Measurements from ENCODE around the gene SIAH1.
"Not testable (repeated sequence)": the region's sequence is repeated elsewhere in the genome, so short reads cannot be mapped to it uniquely, and the experiment has no call there.

SIAH1 gene
- total RNA-seq: 29.3 reads per million, percentile 55 among the genes with 10 or more reads in this experiment

- peak; percentile 82 for DNase-seq
These were observed at the start of gene SIAH1 for GRCh38 chr16:48385253-48386150. Gene SIAH1, minus strand, starts transcription at chr16:48385413. Its CDS starts 22,985 bp downstream, at chr16:48362428.

- no peak for DNase-seq
These were observed 49.6 kb upstream of the SIAH1 start for GRCh38 chr16:48434653-48435317.

- DNase-seq: no peak
These were observed 48.8 kb upstream of the SIAH1 start for GRCh38 chr16:48433850-48434530.

GRCh38 chr16:48433116-48433849 lies 48.1 kb upstream of the SIAH1 start:
- DNase-seq: no peak

DNA sequence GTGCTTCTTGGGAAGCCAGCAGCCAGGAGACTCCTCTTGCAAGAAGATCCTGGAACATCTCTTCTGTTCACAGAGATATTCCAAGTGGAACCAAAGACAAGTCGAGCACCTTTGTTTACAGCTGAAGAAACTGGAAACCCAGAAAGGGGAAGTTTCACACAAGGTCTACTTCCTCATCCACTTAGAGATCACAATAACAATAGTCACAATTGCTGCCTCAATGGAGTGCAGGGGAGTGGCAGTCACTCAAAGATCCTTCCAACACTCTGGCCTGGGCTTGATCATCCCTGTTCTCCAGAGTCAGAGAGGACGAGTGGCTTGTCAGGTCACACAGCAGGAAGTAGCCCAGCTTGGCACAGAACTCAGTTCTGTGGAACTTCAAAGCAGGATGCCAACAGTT lies 46.9 kb upstream of the SIAH1 start:
- DNase-seq: no peak

- DNase-seq: no peak
These were observed 45.7 kb upstream of the SIAH1 start for GRCh38 chr16:48430890-48431289.

DNA sequence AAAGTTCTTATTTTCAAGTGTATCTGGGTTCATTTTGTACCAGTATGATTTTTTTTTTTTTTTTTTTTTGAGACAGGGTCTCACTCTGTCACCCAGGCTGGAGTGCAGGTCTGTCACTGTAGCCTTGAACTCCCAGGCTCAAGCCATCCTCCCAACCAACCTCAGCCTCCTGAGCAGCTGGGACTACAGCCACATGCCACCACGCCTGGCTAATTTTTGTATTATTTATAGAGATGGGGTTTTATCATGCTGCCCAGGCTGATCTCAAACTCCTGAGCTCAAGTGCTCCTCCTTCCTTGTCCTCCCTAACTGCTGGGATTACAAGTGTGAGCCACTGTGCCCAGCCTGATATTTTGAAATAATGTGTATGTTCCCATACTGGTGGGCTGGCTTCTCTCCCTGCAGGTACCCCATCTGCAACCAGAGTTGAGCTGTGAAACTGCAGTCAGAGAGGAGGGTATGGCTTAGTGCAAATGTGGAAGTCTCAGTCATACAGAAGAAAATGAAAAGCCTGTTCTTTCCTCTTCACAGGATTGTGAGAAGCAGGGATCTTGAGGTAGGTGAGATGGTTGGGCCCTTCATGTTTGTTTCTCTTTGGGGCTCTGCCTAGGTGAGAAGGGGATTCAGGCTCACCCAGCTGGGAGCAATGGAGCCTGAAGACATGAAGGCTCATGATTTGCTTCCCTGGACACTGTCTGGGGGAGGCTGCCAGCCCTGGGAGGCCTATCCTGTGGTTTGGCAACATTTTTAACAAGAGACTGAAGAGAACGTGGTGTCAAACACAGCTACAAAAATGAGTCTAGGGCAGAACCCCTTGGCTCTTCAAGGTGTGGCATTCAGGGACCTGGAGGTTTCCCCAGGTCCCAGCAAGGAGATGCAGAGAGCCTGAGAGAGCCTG lies 41.3 kb upstream of the SIAH1 start:
- no peak for DNase-seq

GRCh38 chr16:48422537-48422936 lies 37.3 kb upstream of the SIAH1 start:
- DNase-seq: no peak

GRCh38 chr16:48421741-48422140 lies 36.5 kb upstream of the SIAH1 start:
- DNase-seq: no peak

GRCh38 chr16:48420437-48420836 lies 35.2 kb upstream of the SIAH1 start:
- no peak for DNase-seq

DNA sequence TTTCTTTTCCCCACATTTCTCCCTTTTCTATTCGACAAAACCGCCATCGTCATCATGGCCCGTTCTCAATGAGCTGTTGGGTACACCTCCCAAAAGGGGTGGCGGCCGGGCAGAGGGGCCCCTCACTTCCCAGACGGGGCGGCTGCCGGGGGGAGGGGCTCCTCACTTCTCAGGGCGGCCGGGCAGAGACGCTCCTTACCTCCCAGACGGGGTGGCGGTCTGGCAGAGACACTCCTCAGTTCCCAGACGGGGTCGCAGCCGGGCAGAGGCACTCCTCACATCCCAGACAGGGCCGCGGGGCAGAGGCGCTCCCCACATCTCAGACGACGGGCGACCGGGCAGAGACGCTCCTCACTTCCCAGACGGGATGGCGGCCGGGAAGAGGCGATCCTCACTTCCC lies 31.4 kb upstream of the SIAH1 start:
- DNase-seq: not testable (repeated sequence)

- no peak for DNase-seq
These were observed 28.1 kb upstream of the SIAH1 start for GRCh38 chr16:48413272-48413671.

DNA sequence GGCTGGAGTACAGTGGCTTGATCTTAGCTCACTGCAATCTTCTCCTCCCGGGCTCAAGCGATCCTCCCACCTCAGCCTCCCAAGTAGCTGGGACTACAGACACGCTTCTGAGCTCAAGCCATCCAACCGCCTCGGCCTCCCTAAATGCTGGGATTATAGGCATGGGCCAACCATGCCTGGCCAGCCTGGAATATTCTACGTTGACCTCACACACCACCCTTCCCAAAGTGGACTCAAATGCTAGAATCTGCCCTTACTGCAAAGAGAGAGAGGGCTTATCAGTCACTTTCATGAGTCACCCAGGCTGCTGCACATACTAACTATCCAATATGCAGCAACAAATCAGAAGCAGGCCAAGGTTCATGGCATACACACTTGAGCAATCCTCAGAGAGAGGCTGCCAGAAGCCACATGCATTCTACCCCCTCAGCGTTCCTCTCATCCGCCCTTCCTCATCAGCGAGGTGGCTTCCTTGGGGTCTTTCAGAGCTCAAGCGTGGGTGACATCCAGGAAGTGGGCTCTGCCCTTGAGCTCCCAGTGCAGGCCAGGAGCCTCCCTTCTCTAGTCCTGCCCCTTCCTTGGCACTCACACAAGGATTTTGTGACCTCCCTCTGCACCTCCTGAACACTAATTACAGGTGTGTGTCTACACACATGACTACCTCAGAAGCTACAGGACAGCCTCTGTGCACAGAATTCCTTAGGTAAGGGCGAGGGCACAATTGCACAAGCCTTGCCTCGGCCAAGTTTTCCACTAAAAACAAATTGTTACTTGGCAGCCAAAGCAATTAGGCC lies 24.8 kb upstream of the SIAH1 start:
- DNase-seq: no peak

GRCh38 chr16:48408688-48409087 lies 23.5 kb upstream of the SIAH1 start:
- DNase-seq: no peak

DNA sequence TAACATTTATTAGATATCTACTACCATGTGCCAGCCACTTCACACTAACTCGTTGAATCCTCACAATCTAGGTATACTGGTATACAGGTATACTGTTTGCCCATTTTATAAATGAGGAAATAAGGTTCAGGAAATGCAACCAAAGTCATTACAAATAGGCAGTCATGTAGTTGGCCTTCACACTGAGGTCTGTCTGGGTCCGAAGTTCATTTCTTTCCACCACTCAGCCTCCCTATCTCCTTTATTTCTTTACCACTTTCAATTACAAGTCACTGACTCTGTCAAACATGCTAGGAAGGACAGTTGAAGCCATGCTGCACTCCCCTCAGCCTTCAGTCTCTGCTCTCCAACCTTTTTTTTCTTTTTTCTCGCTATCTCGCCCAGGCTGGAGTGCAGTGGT lies 20.7 kb upstream of the SIAH1 start:
- no peak for DNase-seq

DNA sequence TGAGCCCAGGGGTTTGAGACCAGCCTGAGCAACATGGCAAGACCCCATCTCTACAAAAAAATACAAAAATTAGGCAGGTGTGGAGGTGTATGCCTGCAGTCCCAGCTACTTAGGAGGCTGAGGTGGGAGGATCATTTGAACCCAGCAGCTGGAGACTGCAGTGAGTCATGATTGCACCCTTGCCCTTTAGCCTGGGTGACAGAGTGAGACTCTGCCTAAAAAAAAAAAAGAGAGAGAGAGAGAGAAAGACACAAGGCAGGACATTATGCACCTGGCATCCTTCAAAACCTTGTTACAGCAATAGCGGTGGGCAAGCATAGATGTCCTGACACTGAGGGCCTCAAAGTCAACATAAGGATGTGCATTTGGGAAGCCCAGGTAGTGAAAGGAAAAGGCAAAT lies 19.9 kb upstream of the SIAH1 start:
- no peak for DNase-seq

GRCh38 chr16:48402547-48402946 lies 17.3 kb upstream of the SIAH1 start:
- DNase-seq: not testable (repeated sequence)

GRCh38 chr16:48395375-48395774 lies 10.2 kb upstream of the SIAH1 start:
- DNase-seq: no peak

- no peak for DNase-seq
These were observed 9.1 kb upstream of the SIAH1 start for GRCh38 chr16:48394355-48394703.

DNA sequence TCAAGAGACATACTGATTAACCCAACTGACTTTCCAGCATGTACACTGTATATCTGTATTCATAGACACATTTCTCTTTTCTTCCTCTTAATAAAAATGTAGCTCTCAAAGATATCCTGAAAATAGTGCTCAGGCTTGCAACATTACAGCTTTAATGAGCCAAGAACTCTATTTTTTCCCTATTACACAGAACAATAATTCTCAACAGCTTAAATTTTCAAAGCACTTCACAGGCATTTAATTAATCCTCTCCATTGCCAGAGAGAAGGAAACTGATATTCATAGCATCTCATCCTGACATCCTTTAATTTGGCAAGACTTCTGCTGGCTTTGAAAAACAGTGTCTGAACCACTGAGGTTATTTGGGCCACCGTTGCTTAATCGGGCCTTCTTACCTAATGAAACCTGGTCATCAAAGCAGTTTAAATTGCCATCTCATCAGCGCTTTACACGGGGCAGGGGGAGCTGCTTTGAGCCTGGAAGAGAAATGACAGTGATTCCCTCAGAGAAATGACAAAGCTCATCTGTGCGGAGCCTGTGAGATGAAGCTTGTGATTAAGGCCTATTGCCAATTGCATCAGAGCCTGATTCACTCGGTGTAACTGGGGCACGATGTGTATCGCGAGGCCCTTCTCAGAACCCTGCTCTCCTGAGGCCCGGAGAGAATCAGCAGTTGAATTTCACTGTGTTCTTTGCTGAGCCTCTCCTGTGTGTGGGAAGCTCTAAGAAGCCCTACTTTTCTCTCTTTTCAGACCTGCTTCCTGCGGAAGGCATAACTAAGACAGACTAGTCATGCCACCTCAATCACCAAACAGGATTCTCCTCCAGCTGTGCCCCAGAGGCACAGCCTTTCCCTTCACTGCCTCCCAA lies 8.5 kb upstream of the SIAH1 start:
- DNase-seq: no peak

Data from effector CD4-positive, alpha-beta T cell (primary cell).